SK-MEL-5 (cell line): Measurements from ENCODE around the gene GCAT. TPM values are rescaled to one million over a fixed set of nuclear protein-coding genes. Genes with fewer than 3 reads are reported as not detected.

ENCODE experiments used
- DNase-seq: peaks from one replicate; pipeline ENCODE4 v3.0.0-alpha.2; 2016; ENCODE audit warnings: low read depth, low spot score
- in situ Hi-C: cut with HindIII; loops from 2 replicates; pipeline ENCODE4 v1.10.0; 2016; ENCODE audit warnings: low sequenced_read_pairs, high pct_unique_total_duplicates, low pct_unique_long_range_greater_than_20kb
- total RNA-seq: library from RNA; depleted of rRNA; stranded (reverse); fragments of >200 nt; shearing (Covaris generic); gene quantifications from 2 replicates; pipeline ENCODE4 v1.2.3, GENCODE V29; 2014

The GCAT gene
- total RNA-seq, 1 experiment from 2014 or later, result 29.3 TPM

- in situ Hi-C loops, result no loop called here
- no peak for DNase-seq
Observed at GRCh38 chr22:37823134-37823985, 15.6 kb downstream of the GCAT start, which contains the start of gene GALR3. Gene GALR3 (plus strand): TSS chr22:37823382. CDS start chr22:37823407, 25 bp downstream.

DNA sequence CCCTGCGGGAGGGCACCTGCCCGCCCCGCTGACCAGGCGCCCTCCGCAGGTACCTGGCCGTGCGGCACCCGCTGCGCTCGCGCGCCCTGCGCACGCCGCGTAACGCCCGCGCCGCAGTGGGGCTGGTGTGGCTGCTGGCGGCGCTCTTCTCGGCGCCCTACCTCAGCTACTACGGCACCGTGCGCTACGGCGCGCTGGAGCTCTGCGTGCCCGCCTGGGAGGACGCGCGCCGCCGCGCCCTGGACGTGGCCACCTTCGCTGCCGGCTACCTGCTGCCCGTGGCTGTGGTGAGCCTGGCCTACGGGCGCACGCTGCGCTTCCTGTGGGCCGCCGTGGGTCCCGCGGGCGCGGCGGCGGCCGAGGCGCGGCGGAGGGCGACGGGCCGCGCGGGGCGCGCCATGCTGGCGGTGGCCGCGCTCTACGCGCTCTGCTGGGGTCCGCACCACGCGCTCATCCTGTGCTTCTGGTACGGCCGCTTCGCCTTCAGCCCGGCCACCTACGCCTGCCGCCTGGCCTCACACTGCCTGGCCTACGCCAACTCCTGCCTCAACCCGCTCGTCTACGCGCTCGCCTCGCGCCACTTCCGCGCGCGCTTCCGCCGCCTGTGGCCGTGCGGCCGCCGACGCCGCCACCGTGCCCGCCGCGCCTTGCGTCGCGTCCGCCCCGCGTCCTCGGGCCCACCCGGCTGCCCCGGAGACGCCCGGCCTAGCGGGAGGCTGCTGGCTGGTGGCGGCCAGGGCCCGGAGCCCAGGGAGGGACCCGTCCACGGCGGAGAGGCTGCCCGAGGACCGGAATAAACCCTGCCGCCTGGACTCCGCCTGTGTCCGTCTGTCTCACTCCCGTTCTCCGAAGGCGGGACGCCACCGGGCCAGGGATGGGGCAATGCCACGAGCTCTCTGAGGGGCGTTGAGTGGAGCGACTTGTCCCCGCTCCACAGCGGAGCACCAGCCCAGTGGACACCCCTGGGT, 17.2 kb downstream of the GCAT start:
- no peak for DNase-seq
- in situ Hi-C loops, result no loop called here

GRCh38 chr22:37827056-37827455, 19.3 kb downstream of the GCAT start:
- no peak for DNase-seq
- in situ Hi-C loops, result no loop called here

- DNase-seq, result no peak
- in situ Hi-C loops, result no loop called here
Observed at GRCh38 chr22:37830093-37830842, 22.5 kb downstream of the GCAT start.

GRCh38 chr22:37831472-37831871, 23.7 kb downstream of the GCAT start:
- in situ Hi-C loops, result no loop called here
- no peak for DNase-seq

GRCh38 chr22:37832022-37832857, 24.5 kb downstream of the GCAT start:
- DNase-seq, result no peak
- in situ Hi-C loops, result no loop called here

GRCh38 chr22:37842015-37842793, 34.5 kb downstream of the GCAT start:
- in situ Hi-C loops, result no loop called here

DNA sequence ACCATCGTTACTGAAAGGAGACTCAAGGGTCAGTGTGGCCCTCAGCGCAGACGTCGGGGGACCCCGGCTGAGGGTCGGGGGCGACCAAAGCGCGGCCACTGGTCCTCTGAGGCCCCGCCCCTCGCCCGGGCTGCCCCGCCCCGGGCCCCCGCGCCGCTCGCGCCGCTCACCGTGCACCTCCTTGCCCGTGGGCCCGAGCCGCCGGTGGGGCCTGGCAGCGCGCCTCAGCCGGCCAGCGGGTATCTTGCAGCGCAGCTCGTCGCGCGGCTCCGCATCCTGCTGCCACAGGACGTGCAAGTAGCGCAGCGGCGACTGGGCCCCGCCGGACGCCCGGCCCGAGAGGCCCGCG, 36.0 kb downstream of the GCAT start:
- in situ Hi-C loops, result no loop called here
- DNase-seq, result peak; percentile 51

More at GRCh38 chr22:37842015-37842793, 34.5 kb downstream of the GCAT start:
- DNase-seq, result peak; percentile 98

- in situ Hi-C loops, result no loop called here
Observed at GRCh38 chr22:37844904-37845329, 37.2 kb downstream of the GCAT start.

GRCh38 chr22:37846433-37846832, 38.7 kb downstream of the GCAT start:
- in situ Hi-C loops, result no loop called here
- DNase-seq, result no peak

More at GRCh38 chr22:37844904-37845329, 37.2 kb downstream of the GCAT start:
- no peak for DNase-seq

DNA sequence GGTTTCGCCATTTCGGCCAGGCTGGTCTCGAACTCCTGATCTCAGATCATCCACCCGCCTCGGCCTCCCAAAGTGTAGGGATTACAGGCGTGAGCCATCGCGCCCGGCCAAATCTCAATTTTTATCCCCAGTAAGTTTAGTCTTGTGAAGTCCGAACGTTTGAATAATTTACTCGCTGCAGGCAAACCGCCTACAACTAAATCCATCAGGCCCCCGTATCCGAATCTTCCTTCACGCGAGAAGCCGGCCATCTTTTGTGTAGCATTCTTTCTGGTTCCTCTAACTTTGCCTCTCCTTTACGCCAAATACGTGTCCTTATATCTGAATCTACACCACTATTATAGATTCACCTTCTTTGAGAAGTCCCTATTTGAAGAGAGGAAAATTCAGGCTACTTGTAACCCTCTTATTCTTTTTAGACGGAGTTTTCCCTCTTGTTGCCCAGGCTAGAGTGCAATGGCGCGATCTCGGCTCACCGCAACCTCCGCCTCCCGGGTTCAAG, 40.9 kb downstream of the GCAT start:
- in situ Hi-C loops, result no loop called here
- DNase-seq, result no peak

DNA sequence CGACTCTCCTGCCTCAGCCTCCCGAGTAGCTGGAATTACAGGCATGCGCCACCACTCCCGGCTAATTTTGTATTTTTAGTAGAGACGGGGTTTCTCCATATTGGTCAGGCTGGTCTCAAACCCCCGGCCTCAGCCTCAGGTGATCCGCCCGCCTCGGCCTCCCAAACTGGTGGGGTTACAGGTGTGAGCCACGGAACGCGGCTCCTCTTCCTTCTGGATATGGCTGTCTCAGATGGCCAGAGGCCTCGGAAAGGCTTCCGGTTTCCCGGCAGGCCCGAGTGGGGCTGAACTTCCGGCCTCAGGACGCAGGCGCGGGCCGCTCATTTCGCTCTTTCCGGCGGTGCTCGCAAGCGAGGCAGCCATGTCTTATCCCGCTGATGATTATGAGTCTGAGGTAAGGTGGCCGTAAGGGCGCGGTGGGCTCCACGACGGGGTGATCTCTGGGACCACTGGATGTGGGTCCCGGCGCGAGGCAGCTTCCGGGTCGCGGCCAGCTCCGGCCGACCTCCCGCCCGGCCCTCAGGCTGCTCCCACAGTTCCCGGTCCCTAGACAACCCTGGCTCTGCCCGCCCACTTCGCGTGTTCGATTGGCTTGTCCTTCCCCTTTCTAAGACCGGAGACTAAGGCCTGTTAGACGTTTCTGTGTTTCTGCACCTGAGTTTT, 41.5 kb downstream of the GCAT start, which contains the start of gene EIF3L:
TSS of gene EIF3L (plus strand) at position 331 of the 663 bp plus-strand sequence. CDS start at position 362, 31 bp downstream.
- in situ Hi-C loops, result no loop called here
- DNase-seq, result peak; percentile 93

- in situ Hi-C loops, result no loop called here
Observed at GRCh38 chr22:37850801-37851200, 43.1 kb downstream of the GCAT start.

DNA sequence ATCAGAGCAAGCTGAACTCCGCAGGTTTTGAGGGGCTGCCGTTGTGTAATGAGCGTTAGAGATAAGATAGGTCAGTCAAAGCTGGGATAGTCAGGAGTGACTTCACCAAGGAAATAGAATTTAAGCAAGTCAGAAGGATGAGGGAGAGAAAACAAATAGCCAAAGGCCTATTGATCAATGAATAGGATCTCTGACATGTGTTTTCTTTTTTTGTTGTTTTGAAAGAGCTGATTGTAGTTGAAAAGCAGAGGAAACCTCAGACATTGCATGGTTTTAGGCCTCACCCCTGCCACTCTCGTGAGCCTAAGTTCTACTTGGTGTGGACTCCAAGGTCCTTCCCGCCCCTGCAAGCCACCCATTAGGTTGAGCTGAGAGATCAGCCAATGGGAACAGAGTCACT, 44.7 kb downstream of the GCAT start:
- in situ Hi-C loops, result no loop called here
- DNase-seq, result no peak

More at GRCh38 chr22:37850801-37851200, 43.1 kb downstream of the GCAT start:
- no peak for DNase-seq

GRCh38 chr22:37854946-37855345, 47.2 kb downstream of the GCAT start:
- no peak for DNase-seq

More at GRCh38 chr22:37854946-37855345, 47.2 kb downstream of the GCAT start:
- in situ Hi-C loops, result no loop called here
